HepG2 (cell line): Measurements from ENCODE around the gene NT5DC1. TPM values are rescaled to one million over a fixed set of nuclear protein-coding genes. Genes with fewer than 3 reads are reported as not detected.

Source experiments
- ATF2 ChIP-seq: sonication (generic); formaldehyde crosslinking; IDR thresholded peaks from 2 replicates; pipeline ENCODE4 v1.4.0; 2020; ENCODE audit warnings: missing genetic modification reagents
- CHCHD3 ChIP-seq: sonication (generic); formaldehyde crosslinking; IDR thresholded peaks from 2 replicates; pipeline ENCODE4 v1.8.0; 2022; ENCODE audit warnings: mild to moderate bottlenecking, missing genetic modification reagents, moderate library complexity
- HMGXB4 ChIP-seq, 2 experiments: sonication (generic) in 1 of 2; formaldehyde crosslinking in 1 of 2; IDR thresholded peaks; 2 replicates each; pipeline versions ENCODE4 v1.4.0 to v1.6.1; 2018 to 2020; ENCODE audit warnings: missing genetic modification reagents in 2 of 2, borderline replicate concordance in 1 of 2, low read depth in 1 of 2, mild to moderate bottlenecking in 1 of 2, missing biosample characterization in 1 of 2
- PAXIP1 ChIP-seq: sonication (generic); formaldehyde crosslinking; conservative IDR thresholded peaks from 2 replicates; pipeline ENCODE4 v1.4.0; 2020; ENCODE audit warnings: mild to moderate bottlenecking, missing genetic modification reagents, moderate library complexity
- PCBP2 ChIP-seq: fragments of 200-400 bp; formaldehyde crosslinking; optimal IDR thresholded peaks from 2 replicates; pipeline ENCODE3; 2018; ENCODE audit warnings: low read length, low read depth; ENCODE audit not compliant: poor library complexity, severe bottlenecking
- PHB2 ChIP-seq: fragments of 450-650 bp; IDR thresholded peaks from 2 replicates; pipeline ENCODE4 v1.6.1; 2018; ENCODE audit not compliant: partially characterized antibody
- TRAFD1 ChIP-seq: sonication (generic); formaldehyde crosslinking; IDR thresholded peaks from 2 replicates; pipeline ENCODE4 v1.5.1; 2020; ENCODE audit warnings: missing genetic modification reagents, mild to moderate bottlenecking, borderline replicate concordance
- ZFX ChIP-seq: sonication (generic); formaldehyde crosslinking; IDR thresholded peaks from 2 replicates; pipeline ENCODE4 v1.4.0; 2020; ENCODE audit warnings: mild to moderate bottlenecking, low read depth, missing genetic modification reagents, moderate library complexity
- ZNF224 ChIP-seq: sonication (generic); formaldehyde crosslinking; IDR thresholded peaks from 2 replicates; pipeline ENCODE4 v1.5.0; 2020; ENCODE audit warnings: mild to moderate bottlenecking, missing genetic modification reagents
- ZNF280B ChIP-seq: sonication (generic); formaldehyde crosslinking; IDR thresholded peaks from 2 replicates; pipeline ENCODE4 v1.5.0; 2020; ENCODE audit warnings: missing genetic modification reagents, mild to moderate bottlenecking, borderline replicate concordance
- ZNF503 ChIP-seq: sonication (generic); formaldehyde crosslinking; IDR thresholded peaks from 2 replicates; pipeline ENCODE4 v1.4.0; 2020; ENCODE audit warnings: missing genetic modification reagents
- ZNF629 ChIP-seq: sonication (generic); formaldehyde crosslinking; conservative IDR thresholded peaks from 2 replicates; pipeline ENCODE4 v1.5.0; 2020; ENCODE audit warnings: missing genetic modification reagents
- ZNF652 ChIP-seq: IDR thresholded peaks from 2 replicates; pipeline ENCODE4 v1.6.1; 2016; ENCODE audit warnings: low read depth, borderline replicate concordance
- ZNF776 ChIP-seq: sonication (generic); formaldehyde crosslinking; IDR thresholded peaks from 2 replicates; pipeline ENCODE4 v1.4.0; 2020; ENCODE audit warnings: mild to moderate bottlenecking, missing genetic modification reagents
- polyA plus RNA-seq, 8 experiments: library from polyadenylated mRNA; depleted of rRNA in 3 of 8; stranded (reverse) in 7 of 8; unstranded in 1 of 8; fragments of >200 nt; fragmentation: Illumina TruSeq in 4 of 8; extraction: Trizol in 4 of 8; gene quantifications; 2 replicates each; pipeline versions ENCODE4 v1.2.1 to v1.2.3, GENCODE V29; 2011 to 2016; ENCODE audit warnings: low read depth in 4 of 8, missing spikeins in 1 of 8, mixed read lengths in 1 of 8; ENCODE audit not compliant: insufficient read depth in 1 of 8
- total RNA-seq, 5 experiments: library from RNA; depleted of rRNA; stranded (reverse); fragments of >200 nt; fragmentation: Illumina TruSeq; extraction: Trizol; gene quantifications; 2 replicates each; pipeline ENCODE4 v1.2.3, GENCODE V29; 2016; ENCODE audit warnings: low read depth in 1 of 5

NT5DC1 gene
- total and polyA plus RNA-seq, 2 of the 13 experiments (the other 11 are each of a cell fraction or from before 2014, with no cell fraction given): 27.0 to 56.1 TPM

GRCh38 chr6:116279232-116280160, 178.8 kb downstream of the NT5DC1 start, which contains the start of gene TSPYL1 (continued):
- TF ChIP-seq HMGXB4 (CRISPR knock-in tag; IDR thresholded peaks at IDR 0.05; ENCODE audit: borderline replicate concordance in 1 of 2, low read depth in 1 of 2) (peak; percentile 41 to 97; a peak in 3 of 4 replicates), ATF2 (CRISPR knock-in tag) (no peak), PAXIP1 (CRISPR knock-in tag) (peak; percentile 51; the same call in 1 of the 2 replicates), ZNF280B (CRISPR knock-in tag) (peak; percentile 88), TRAFD1 (CRISPR knock-in tag) (peak; percentile 35; the same call in 1 of the 2 replicates), PHB2 (no peak), CHCHD3 (peak; percentile 65; the same call in 1 of the 2 replicates), ZNF629 (CRISPR knock-in tag) (0 out of 2 replicates have a peak, but pooled peaks have one; percentile 12), ZFX (CRISPR knock-in tag) (peak; percentile 91), ZNF652 (CRISPR knock-in tag) (peak; percentile 3; the same call in 1 of the 2 replicates), ZNF224 (CRISPR knock-in tag) (peak; percentile 96), ZNF503 (CRISPR knock-in tag) (peak; percentile 82), PCBP2 (no peak), ZNF776 (CRISPR knock-in tag) (peak; percentile 70; the same call in 1 of the 2 replicates)
